Neuronal stem cell (in vitro differentiated cells): ENCODE measurements around the gene RALGPS1.

Experiments used
- DNase-seq: peaks from one replicate; pipeline ENCODE4 v3.0.0-alpha.2; 2013; ENCODE audit warnings: low spot score
- H2AFZ ChIP-seq: one replicate; pipeline ENCODE4 v1.6.1; 2013; ENCODE audit warnings: mild to moderate bottlenecking, low read length, inconsistent platforms
- H2AK5ac ChIP-seq: 2 replicates; pipeline ENCODE4 v1.6.1; 2013; ENCODE audit warnings: low read depth, mild to moderate bottlenecking, inconsistent platforms, low read length, moderate library complexity, mixed read lengths
- H2BK120ac ChIP-seq: 2 replicates; pipeline ENCODE4 v1.6.1; 2013; ENCODE audit warnings: low read depth, mild to moderate bottlenecking, inconsistent platforms, low read length, moderate library complexity, mixed read lengths
- H2BK12ac ChIP-seq: one replicate; pipeline ENCODE4 v1.6.1; 2013; ENCODE audit warnings: low read length, inconsistent platforms
- H2BK15ac ChIP-seq: 2 replicates; pipeline ENCODE4 v1.6.1; 2013; ENCODE audit warnings: mild to moderate bottlenecking, low read length, inconsistent platforms, mixed read lengths
- H2BK5ac ChIP-seq: one replicate; pipeline ENCODE4 v1.6.1; 2013; ENCODE audit warnings: inconsistent platforms, mild to moderate bottlenecking, low read length, moderate library complexity
- H3K14ac ChIP-seq: one replicate; pipeline ENCODE4 v1.6.1; 2013; ENCODE audit warnings: low read length, inconsistent platforms
- H3K18ac ChIP-seq: 2 replicates; pipeline ENCODE4 v1.6.1; 2013; ENCODE audit warnings: low read length, inconsistent platforms
- H3K23ac ChIP-seq: 2 replicates; pipeline ENCODE4 v1.6.1; 2013; ENCODE audit warnings: low read depth, mild to moderate bottlenecking, mixed read lengths, low read length, inconsistent platforms; ENCODE audit not compliant: poor library complexity
- H3K27ac ChIP-seq: replicated peaks from 3 replicates; pipeline ENCODE4 v1.5.1; 2013; ENCODE audit warnings: low read length, inconsistent platforms
- H3K27me3 ChIP-seq, 3 experiments: 2 replicates each; pipeline ENCODE4 v1.6.1; 2013; ENCODE audit warnings: low read length in 3 of 3, mild to moderate bottlenecking in 2 of 3, inconsistent platforms in 1 of 3, low read depth in 1 of 3, mixed read lengths in 1 of 3, moderate library complexity in 1 of 3; ENCODE audit not compliant: control insufficient read depth in 3 of 3, insufficient read depth in 3 of 3
- H3K36me3 ChIP-seq, 2 donors: replicated peaks in 1 of 2; 2 replicates each; pipeline ENCODE4 v1.6.1; 2013; ENCODE audit warnings: low read length in 2 of 2; ENCODE audit not compliant: control insufficient read depth in 2 of 2, insufficient read depth in 2 of 2
- H3K4ac ChIP-seq: 2 replicates; pipeline ENCODE4 v1.6.1; 2013; ENCODE audit warnings: inconsistent platforms, mild to moderate bottlenecking, low read length, moderate library complexity
- H3K4me1 ChIP-seq, 2 donors: 1 replicate in 1 of 2; 2 replicates in 1 of 2; pipeline ENCODE4 v1.6.1; 2013; ENCODE audit warnings: low read length in 2 of 2, low read depth in 1 of 2; ENCODE audit not compliant: control insufficient read depth in 2 of 2, insufficient read depth in 1 of 2
- H3K4me2 ChIP-seq: one replicate; pipeline ENCODE4 v1.6.1; 2013; ENCODE audit warnings: mild to moderate bottlenecking, low read length, inconsistent platforms; ENCODE audit not compliant: insufficient read depth, poor library complexity, severe bottlenecking
- H3K4me3 ChIP-seq, 2 donors: 2 replicates each; pipeline ENCODE4 v1.5.1; 2013; ENCODE audit warnings: low read length in 2 of 2, mild to moderate bottlenecking in 2 of 2, inconsistent platforms in 1 of 2, moderate library complexity in 1 of 2
- H3K79me1 ChIP-seq: one replicate; pipeline ENCODE4 v1.6.1; 2013; ENCODE audit warnings: low read depth, mild to moderate bottlenecking, inconsistent platforms, low read length, moderate library complexity
- H3K9ac ChIP-seq: one replicate; pipeline ENCODE4 v1.6.1; 2013; ENCODE audit warnings: mild to moderate bottlenecking, low read depth, low read length, inconsistent platforms; ENCODE audit not compliant: poor library complexity
- H3K9me3 ChIP-seq, 2 donors: replicated peaks in 1 of 2; 2 replicates each; pipeline versions ENCODE3 to v1.6.1; 2013; ENCODE audit warnings: low read length in 2 of 2, mild to moderate bottlenecking in 2 of 2, inconsistent platforms in 1 of 2, low read depth in 1 of 2, mixed read lengths in 1 of 2, moderate library complexity in 1 of 2; ENCODE audit not compliant: control insufficient read depth in 2 of 2, insufficient read depth in 1 of 2
- H4K8ac ChIP-seq: one replicate; pipeline ENCODE4 v1.6.1; 2013; ENCODE audit warnings: low read depth, mild to moderate bottlenecking, inconsistent platforms, low read length, moderate library complexity
- H4K91ac ChIP-seq: one replicate; pipeline ENCODE4 v1.6.1; 2013; ENCODE audit warnings: low read length, low read depth, mild to moderate bottlenecking, inconsistent platforms; ENCODE audit not compliant: poor library complexity
- WGBS, 2 donors: extraction: QIAGEN DNeasy Blood & Tissue Kit; methylation state at CpG; one replicate each; pipeline ENCODE4 v1.1.7; 2013; ENCODE audit warnings: missing lambda C conversion rate in 2 of 2, mixed read lengths in 1 of 2; ENCODE audit not compliant: insufficient read length in 2 of 2, insufficient replicate concordance in 1 of 2; ENCODE audit errors: extremely low coverage in 2 of 2; 5-methylcytosine and 5-hydroxymethylcytosine counted together

Gene RALGPS1

GRCh38 chr9:127147251-127147650 lies 232.7 kb downstream of the RALGPS1 start:
- no CpG with 5 or more reads among the region's 2 CpGs for WGBS, 2 donors
- peaks cover 0 to 2% of the 10 kb centered on the region in 2 donors for H3K4me1 ChIP-seq

GRCh38 chr9:127148014-127148413 lies 233.4 kb downstream of the RALGPS1 start:
- no CpG with 5 or more reads among the region's 5 CpGs for WGBS, 2 donors

More at GRCh38 chr9:127147251-127147650, 232.7 kb downstream of the RALGPS1 start:
- H3K79me1 ChIP-seq: no peaks in the 10 kb centered on the region
- H2BK12ac ChIP-seq: no peak overlapping the region
- no peak overlapping the region for H4K91ac ChIP-seq
- no peak overlapping the region for H3K4me3 ChIP-seq
- H3K9ac ChIP-seq: no peak overlapping the region
- H3K4ac ChIP-seq: no peak overlapping the region
- no peak overlapping the region for H2BK120ac ChIP-seq
- H2AK5ac ChIP-seq: no peak overlapping the region
- no peak overlapping the region for H2BK15ac ChIP-seq
- H3K23ac ChIP-seq: no peak overlapping the region
- no peak overlapping the region for H4K8ac ChIP-seq
- no peak overlapping the region for H2AFZ ChIP-seq
- no peak overlapping the region for H2BK5ac ChIP-seq
- H3K4me2 ChIP-seq: no peak overlapping the region
- no peak overlapping the region for H3K14ac ChIP-seq
- DNase-seq: no peak
- H3K27me3 ChIP-seq: no peaks in the 10 kb centered on the region
- H3K18ac ChIP-seq: no peak overlapping the region
- no peaks in the 10 kb centered on the region for H3K36me3 ChIP-seq
- peaks cover 0 to 4% of the 10 kb centered on the region in 2 donors for H3K9me3 ChIP-seq
- no peak overlapping the region for H3K27ac ChIP-seq

GRCh38 chr9:127149010-127149409 lies 234.4 kb downstream of the RALGPS1 start:
- no peaks in the 10 kb centered on the region for H3K79me1 ChIP-seq
- H3K27ac ChIP-seq: no peak overlapping the region
- no CpG with 5 or more reads among the region's 7 CpGs for WGBS, 2 donors
- H2BK5ac ChIP-seq: no peak overlapping the region
- no peak overlapping the region for H2BK120ac ChIP-seq
- H3K4me1 ChIP-seq: no peaks in the 10 kb centered on the region
- H3K9me3 ChIP-seq: peaks cover 0 to 4% of the 10 kb centered on the region in 2 donors
- H3K27me3 ChIP-seq: no peaks in the 10 kb centered on the region
- no peak overlapping the region for H2AK5ac ChIP-seq
- no peak overlapping the region for H3K4ac ChIP-seq
- H3K4me2 ChIP-seq: no peak overlapping the region
- no peak overlapping the region for H3K14ac ChIP-seq
- no peak overlapping the region for H4K91ac ChIP-seq
- no peak overlapping the region for H2AFZ ChIP-seq
- H3K23ac ChIP-seq: no peak overlapping the region
- H3K9ac ChIP-seq: no peak overlapping the region
- no peak overlapping the region for H3K4me3 ChIP-seq
- peak overlapping the region; percentile 32 for H4K8ac ChIP-seq
- no peak for DNase-seq
- no peak overlapping the region for H3K18ac ChIP-seq
- H2BK15ac ChIP-seq: no peak overlapping the region
- H2BK12ac ChIP-seq: no peak overlapping the region
- no peaks in the 10 kb centered on the region for H3K36me3 ChIP-seq

More at GRCh38 chr9:127148014-127148413, 233.4 kb downstream of the RALGPS1 start:
- H3K18ac ChIP-seq: no peak overlapping the region
- H2BK12ac ChIP-seq: no peak overlapping the region
- H4K91ac ChIP-seq: no peak overlapping the region
- DNase-seq: no peak
- no peaks in the 10 kb centered on the region for H3K36me3 ChIP-seq
- no peak overlapping the region for H3K4ac ChIP-seq
- no peaks in the 10 kb centered on the region for H3K27me3 ChIP-seq
- H2BK120ac ChIP-seq: no peak overlapping the region
- no peak overlapping the region for H3K4me3 ChIP-seq
- no peak overlapping the region for H2AK5ac ChIP-seq
- H3K9ac ChIP-seq: no peak overlapping the region
- H3K23ac ChIP-seq: no peak overlapping the region
- no peak overlapping the region for H2AFZ ChIP-seq
- no peak overlapping the region for H3K14ac ChIP-seq
- no peak overlapping the region for H3K27ac ChIP-seq
- peaks cover 0 to 4% of the 10 kb centered on the region in 2 donors for H3K9me3 ChIP-seq
- H2BK15ac ChIP-seq: no peak overlapping the region
- no peak overlapping the region for H2BK5ac ChIP-seq
- no peaks in the 10 kb centered on the region for H3K79me1 ChIP-seq
- H3K4me2 ChIP-seq: no peak overlapping the region
- no peaks in the 10 kb centered on the region for H3K4me1 ChIP-seq
- no peak overlapping the region for H4K8ac ChIP-seq

- Histone ChIP-seq H3K18ac (no peak overlapping the region), H2BK120ac (no peak overlapping the region), H3K4ac (no peak overlapping the region), H4K91ac (no peak overlapping the region), H2AFZ (no peak overlapping the region), H3K4me2 (no peak overlapping the region), H2BK5ac (no peak overlapping the region), H3K4me3 (no peak overlapping the region), H2AK5ac (no peak overlapping the region), H3K9me3 (peaks cover 0 to 4% of the 10 kb centered on the region in 2 donors), H3K4me1 (no peaks in the 10 kb centered on the region), H2BK12ac (no peak overlapping the region), H3K27me3 (no peaks in the 10 kb centered on the region), H3K23ac (no peak overlapping the region), H3K27ac (no peak overlapping the region), H3K36me3 (no peaks in the 10 kb centered on the region), H2BK15ac (no peak overlapping the region), H3K9ac (no peak overlapping the region), H3K14ac (no peak overlapping the region), H4K8ac (no peak overlapping the region), H3K79me1 (no peaks in the 10 kb centered on the region)
- no peak for DNase-seq
- WGBS, 2 donors: no CpG with 5 or more reads among the region's 6 CpGs
Observed at GRCh38 chr9:127149463-127150390, 235.1 kb downstream of the RALGPS1 start.
